ENCODE data around the gene ARL4C.

Gene ARL4C

GRCh38 chr2:234469972-234470371, 26.9 kb downstream of the ARL4C start:
- DNase-seq = no peak

- DNase-seq = no peak
These were observed 27.5 kb downstream of the ARL4C start for GRCh38 chr2:234469251-234469845.

DNA sequence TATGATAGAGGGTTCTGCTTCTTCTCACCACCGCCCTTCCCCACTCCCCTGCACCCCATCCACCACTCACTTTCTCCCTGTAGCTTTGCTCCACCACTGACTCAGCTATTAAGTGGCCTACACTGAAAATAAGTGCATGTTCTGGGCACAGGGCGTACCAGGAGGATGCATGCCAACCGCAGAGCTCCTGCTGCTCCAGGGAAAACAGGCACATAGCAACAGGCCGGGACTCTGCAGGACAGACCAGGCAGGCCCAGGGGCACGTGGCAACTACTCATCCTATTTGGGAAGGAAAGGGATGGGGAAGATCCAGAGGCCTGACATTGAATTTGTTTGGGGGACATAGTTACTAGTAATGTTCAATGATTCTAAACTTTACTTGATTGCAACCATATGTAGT, 28.4 kb downstream of the ARL4C start:
- DNase-seq = peak; percentile 11

DNA sequence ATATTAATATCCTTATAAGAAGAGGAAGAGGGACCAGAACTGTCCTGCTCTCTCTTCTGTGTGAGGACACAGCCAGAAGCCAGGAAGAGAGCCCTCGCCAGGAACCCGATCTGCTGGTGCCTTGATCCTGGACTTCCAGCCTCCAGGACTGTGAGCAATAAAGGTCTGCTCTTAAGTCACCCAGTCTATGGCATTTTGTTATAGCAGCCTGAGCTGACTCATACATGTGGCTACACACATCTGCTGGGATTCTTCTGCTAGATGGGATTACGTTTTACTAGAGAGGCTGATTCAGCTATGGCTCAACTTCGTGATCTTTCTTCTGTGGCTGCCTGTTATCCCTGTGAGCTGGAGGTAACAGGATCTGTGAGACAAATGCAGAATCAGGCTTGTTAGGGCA, 29.6 kb downstream of the ARL4C start:
- peak; percentile 12 for DNase-seq

DNA sequence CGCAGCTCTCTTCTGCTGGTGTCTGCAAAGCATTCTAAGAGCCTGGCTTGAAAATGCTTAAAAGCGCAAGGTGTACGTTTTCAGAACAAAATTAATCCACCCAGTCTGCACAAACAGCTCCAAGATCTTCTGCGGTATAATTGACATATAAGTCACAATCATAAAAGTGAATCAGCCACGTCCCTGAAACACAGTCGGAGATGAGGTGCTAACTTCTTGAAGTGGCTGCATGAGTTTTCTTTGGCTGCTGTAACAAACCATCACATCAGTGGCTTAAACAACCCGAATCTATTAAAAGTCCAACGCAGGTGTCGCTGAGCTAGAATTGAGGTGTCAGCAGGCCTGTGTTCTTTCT, 32.6 kb downstream of the ARL4C start:
- no peak for DNase-seq

GRCh38 chr2:234463626-234464290, 33.1 kb downstream of the ARL4C start:
- DNase-seq = peak; percentile 78

GRCh38 chr2:234462218-234462992, 34.5 kb downstream of the ARL4C start:
- peak; percentile 17 for DNase-seq

DNA sequence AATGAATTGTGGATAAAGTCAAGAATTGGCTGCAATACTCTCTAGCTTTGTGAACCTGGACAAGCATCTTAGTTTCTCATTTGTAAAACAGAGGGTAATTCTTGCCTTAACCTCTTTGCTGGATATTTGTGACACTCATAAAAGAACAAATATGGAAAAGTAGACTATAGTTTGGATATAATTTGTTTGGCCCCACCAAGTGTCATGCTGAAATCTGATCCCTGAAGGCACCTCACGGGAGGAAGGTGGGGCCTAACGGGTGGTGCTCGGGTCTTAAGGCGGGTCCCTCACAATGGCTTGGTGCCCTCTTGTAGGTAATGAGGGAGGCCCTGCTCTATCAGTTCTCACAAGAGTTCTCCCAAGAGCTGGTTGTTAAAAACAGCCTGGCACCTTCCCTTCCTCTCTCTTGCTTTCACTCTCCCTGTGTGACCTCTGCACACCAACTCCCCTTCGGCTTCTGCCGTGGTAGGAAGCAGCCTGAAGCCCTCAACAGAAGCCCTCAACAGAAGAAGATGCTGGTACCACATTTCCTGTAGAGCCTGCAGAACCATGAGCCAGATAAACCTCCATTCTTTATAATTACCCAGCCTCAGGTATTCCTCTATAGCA, 37.4 kb downstream of the ARL4C start:
- peak; percentile 36 for DNase-seq

GRCh38 chr2:234458466-234458865, 38.4 kb downstream of the ARL4C start:
- peak; percentile 11 for DNase-seq

- DNase-seq = no peak
These were observed 39.5 kb downstream of the ARL4C start for GRCh38 chr2:234457421-234457820.

- DNase-seq = peak; percentile 13
These were observed 41.6 kb downstream of the ARL4C start for GRCh38 chr2:234455246-234455645.

DNA sequence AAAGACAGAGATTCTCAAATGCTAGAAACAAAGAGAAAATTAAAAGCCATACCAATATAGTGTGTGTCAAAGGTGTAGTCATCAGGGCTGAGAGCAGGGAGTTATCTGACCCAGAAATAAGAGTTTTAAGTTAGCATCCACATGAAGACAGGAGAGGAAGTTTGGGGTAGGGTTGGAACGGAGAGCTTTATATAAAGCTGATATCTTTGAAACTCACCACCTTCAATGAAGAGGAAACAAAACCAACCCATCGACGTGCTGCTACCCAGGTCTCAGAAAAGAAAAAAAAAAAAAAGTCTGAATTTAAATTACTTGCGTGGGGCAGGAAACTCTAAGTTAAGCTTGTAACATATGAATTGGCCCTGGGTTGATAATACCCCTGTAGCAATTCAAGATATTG, 42.4 kb downstream of the ARL4C start:
- DNase-seq = peak; percentile 15

GRCh38 chr2:234453216-234453615, 43.7 kb downstream of the ARL4C start:
- DNase-seq = peak; percentile 47

DNA sequence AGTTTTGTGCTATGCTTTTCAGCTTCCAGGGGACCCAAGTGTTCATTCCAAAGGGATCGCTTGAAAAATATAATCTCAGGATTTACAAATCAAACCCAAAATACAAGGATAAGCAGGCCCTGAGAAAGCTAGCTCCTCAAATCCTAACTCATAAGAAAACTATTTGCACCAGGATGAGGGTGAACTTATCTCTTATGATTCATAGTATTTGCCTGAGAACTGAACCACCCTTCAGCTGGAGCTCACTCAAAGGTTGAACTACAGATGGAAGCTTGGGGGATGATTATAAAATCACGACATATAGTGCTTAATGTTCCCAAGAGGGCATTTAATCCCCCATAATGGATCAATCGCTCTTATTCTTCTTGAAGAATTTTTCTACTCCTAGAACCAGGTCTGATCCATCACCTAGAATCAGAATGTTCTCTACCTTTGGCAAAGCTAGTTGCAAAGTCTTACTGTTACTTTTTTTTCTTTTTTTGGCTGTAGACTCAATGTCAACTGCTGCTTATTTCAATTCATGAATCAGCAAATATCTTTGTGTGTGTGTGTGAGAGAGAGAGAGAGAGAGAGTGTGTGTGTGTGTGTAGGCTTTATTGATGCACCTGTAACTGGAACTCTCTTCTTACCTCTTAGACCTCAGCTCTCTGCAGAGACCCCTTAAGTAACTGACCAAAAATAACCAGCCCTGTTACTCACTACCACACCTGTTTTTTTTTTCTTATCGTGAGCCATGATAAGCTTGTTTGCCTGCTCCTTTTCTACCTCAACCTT, 44.8 kb downstream of the ARL4C start:
- no peak for DNase-seq

DNA sequence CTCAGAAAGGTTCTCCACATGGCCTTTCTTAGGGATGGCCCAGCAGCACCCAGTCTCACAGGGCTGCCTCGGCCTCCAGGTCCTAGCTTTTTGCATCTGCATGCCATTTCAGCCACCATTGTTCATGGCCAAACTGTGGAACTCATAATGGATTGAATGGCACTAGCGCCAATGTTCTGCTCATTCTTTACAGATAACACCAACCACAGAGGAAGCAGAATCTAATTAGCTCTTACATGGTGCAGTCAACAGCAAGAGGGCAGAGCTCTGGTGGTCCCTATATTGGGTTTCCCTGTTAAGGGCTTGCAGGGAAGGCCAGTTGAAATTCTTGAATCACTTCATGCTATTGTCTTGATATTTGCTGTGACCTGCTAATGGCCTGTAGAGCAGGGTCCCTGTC, 45.6 kb downstream of the ARL4C start:
- peak; percentile 39 for DNase-seq

DNA sequence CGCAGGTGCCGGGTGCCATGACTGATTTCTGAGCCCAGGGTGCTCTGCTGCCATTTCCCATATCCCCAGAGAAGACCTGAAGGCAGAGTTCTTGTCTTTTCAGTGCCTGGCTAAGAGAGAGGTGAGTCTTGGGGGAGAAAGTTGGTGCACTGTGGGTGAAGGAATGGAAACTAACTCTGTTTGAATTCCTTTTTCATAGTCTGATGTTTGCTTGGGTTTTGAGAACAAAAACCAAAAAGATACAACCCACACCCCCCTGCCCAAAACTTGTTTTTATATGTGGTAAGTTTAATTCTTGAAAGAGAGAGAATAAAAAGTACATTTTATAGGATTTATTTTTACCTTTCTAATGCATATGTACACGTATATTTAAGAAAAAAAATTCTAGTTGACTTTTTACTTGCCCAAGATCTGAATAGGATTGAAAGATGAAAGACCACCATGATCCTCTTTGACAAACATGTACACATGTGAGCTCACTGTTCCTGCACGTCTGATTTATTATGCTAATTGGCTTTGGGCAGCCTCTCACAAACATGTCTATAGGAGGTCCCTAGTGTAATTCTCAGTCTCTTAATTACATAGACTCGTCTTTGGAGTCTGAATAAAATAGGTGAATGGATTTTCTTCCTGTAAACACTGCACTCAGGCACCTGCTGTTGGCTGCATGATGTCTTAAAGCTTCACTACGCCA, 46.3 kb downstream of the ARL4C start:
- no peak for DNase-seq

DNA sequence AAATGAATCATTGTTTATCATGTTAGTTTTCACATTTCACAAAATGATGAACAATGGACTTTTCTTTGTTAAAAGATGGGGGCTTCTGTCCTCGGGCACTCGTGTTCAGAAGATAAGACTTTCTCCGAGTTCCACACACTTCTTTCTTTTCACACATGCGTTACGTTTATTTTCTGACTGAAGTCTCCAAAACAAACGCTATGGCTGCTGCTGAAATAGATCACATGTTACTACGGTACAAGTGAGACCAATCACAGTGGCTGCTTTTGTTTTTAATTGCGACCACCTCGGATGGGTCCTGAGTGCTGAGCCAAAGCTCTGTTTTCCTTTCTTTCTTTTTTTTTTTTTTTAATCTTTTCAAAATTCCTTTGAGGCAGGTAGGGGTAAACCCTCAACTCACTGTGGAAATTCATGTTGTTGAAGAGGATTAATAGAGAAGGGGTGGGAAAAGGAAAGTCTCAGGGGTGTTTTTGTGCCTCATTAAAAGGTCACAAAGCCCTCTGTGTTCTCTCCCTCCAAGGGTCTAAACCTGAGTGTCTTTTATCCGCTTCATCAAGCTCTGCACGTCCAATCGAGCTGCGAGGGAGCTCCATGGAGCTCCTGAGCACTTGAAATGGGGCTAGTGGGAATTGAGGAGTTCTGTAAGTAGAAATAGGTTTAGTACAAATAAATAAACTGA, 48.2 kb downstream of the ARL4C start:
- DNase-seq = peak; percentile 16

GRCh38 chr2:234447963-234448362, 48.9 kb downstream of the ARL4C start:
- DNase-seq = peak; percentile 25

- no peak for DNase-seq
These were observed 49.7 kb downstream of the ARL4C start for GRCh38 chr2:234447189-234447588.

- peak; percentile 77 for DNase-seq
These were observed 50.3 kb downstream of the ARL4C start for GRCh38 chr2:234446404-234447076.

GRCh38 chr2:234444893-234445292, 52.0 kb downstream of the ARL4C start:
- DNase-seq = peak; percentile 66

Data from activated T-cell treated with anti-CD3 and anti-CD28 coated beads, Interleukin-2, amount 50 U/mL, for 1 hour (primary cell).